Esophagus squamous epithelium (tissue), 4 donors: ENCODE data around the gene SERGEF.

Source experiments
- POLR2A ChIP-seq, 4 donors: fragments of 450-650 bp; IDR thresholded peaks; one replicate each; pipeline ENCODE4 v1.6.1; 2017; ENCODE audit warnings: antibody characterized with exemption in 4 of 4, mild to moderate bottlenecking in 4 of 4, moderate library complexity in 3 of 4
- TF ChIP-seq, protein P1 (sequence below), 6 experiments: fragments of 450-650 bp in 4 of 6; fragments of 200-600 bp in 2 of 6; sonication (generic) in 2 of 6; IDR thresholded peaks; one replicate each; pipeline ENCODE4 v1.5.1; 2016 to 2019; ENCODE audit warnings: antibody characterized with exemption in 6 of 6, mild to moderate bottlenecking in 4 of 6, moderate library complexity in 4 of 6

DNA sequence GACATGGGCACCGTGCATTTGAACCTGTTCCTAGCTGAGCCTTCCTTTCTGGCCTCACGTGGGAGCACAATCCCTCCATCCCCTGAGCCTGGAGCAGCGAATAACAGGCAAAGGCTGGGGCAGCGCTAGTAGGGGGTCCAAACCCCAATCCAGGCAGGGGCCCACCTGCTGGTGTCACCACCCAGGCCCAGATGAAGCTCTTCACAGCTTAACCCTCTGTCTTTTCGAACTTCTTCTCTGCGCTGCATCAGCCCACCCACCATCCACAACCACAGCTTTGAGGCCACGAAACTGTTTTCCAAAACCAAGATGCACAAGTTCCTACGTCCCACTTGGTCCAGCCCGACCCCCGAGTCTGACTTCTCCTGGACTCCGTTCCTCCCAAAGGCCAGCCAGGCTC lies 266.8 kb downstream of the SERGEF start:
- TF ChIP-seq POLR2A (IDR thresholded peaks at IDR 0.05): no peak
- TF ChIP-seq, protein P1, sequence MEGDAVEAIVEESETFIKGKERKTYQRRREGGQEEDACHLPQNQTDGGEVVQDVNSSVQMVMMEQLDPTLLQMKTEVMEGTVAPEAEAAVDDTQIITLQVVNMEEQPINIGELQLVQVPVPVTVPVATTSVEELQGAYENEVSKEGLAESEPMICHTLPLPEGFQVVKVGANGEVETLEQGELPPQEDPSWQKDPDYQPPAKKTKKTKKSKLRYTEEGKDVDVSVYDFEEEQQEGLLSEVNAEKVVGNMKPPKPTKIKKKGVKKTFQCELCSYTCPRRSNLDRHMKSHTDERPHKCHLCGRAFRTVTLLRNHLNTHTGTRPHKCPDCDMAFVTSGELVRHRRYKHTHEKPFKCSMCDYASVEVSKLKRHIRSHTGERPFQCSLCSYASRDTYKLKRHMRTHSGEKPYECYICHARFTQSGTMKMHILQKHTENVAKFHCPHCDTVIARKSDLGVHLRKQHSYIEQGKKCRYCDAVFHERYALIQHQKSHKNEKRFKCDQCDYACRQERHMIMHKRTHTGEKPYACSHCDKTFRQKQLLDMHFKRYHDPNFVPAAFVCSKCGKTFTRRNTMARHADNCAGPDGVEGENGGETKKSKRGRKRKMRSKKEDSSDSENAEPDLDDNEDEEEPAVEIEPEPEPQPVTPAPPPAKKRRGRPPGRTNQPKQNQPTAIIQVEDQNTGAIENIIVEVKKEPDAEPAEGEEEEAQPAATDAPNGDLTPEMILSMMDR (IDR thresholded peaks at IDR 0.05): no peak
